GM12891 (cell line): ENCODE results near the gene TBL1X.

Experiments
- DNase-seq: peaks from one replicate; pipeline ENCODE4 v3.0.0; 2011; ENCODE audit warnings: low spot score; ENCODE audit not compliant: insufficient read length
- FAIRE-seq: peaks from 2 replicates; lab custom pipeline; 2011; peaks lifted over from hg19 to GRCh38; lab: Jason Lieb, UNC
- PAX5 ChIP-seq: IDR thresholded peaks from 2 replicates; pipeline ENCODE4 v1.6.1; 2011; ENCODE audit warnings: low read length, moderate library complexity, mild to moderate bottlenecking; ENCODE audit not compliant: insufficient read depth, severe bottlenecking
- POLR2A ChIP-seq: IDR thresholded peaks from 2 replicates; pipeline ENCODE4 v1.6.1; 2011; ENCODE audit warnings: low read depth, low read length, control low read depth
- POLR2AphosphoS5 ChIP-seq: IDR thresholded peaks from 2 replicates; pipeline ENCODE4 v1.6.1; 2011; ENCODE audit warnings: low read depth, low read length, control low read depth
- POU2F2 ChIP-seq: IDR thresholded peaks from 2 replicates; pipeline ENCODE4 v1.6.1; 2011; ENCODE audit warnings: low read depth, mild to moderate bottlenecking, control low read depth, low read length, moderate library complexity
- SPI1 ChIP-seq: IDR thresholded peaks from 2 replicates; pipeline ENCODE4 v1.6.1; 2011; ENCODE audit warnings: low read depth, low read length, control low read depth
- TAF1 ChIP-seq: IDR thresholded peaks from 2 replicates; pipeline ENCODE4 v1.6.1; 2011; ENCODE audit warnings: low read depth, low read length, control low read depth

TBL1X gene

GRCh38 chrX:9458516-9459078, 6.3 kb upstream of the TBL1X start:
- DNase-seq (no peak), FAIRE-seq (no peak)
- TF ChIP-seq POLR2AphosphoS5 (no peak), PAX5 (no peak), SPI1 (no peak), POU2F2 (no peak), POLR2A (no peak), TAF1 (no peak)

- TF ChIP-seq POU2F2 = no peak
- TF ChIP-seq POLR2AphosphoS5 = no peak
- TF ChIP-seq PAX5 = no peak
- TF ChIP-seq SPI1 = no peak
- no peak for TF ChIP-seq TAF1
- TF ChIP-seq POLR2A = no peak
- FAIRE-seq = no peak
- DNase-seq = no peak
Measured at GRCh38 chrX:9459186-9459748, 5.6 kb upstream of the TBL1X start.

- no peak for TF ChIP-seq POLR2AphosphoS5
- FAIRE-seq = peak; percentile 33
- DNase-seq = no peak
Measured at GRCh38 chrX:9461087-9461486, 3.8 kb upstream of the TBL1X start.

- no peak for FAIRE-seq
- DNase-seq = no peak
- TF ChIP-seq POLR2A (no peak), POLR2AphosphoS5 (no peak), PAX5 (no peak), SPI1 (no peak), TAF1 (no peak), POU2F2 (no peak)
Measured at GRCh38 chrX:9462456-9462855, 2.4 kb upstream of the TBL1X start.

GRCh38 chrX:9465380-9466123, 694 bp downstream of the TBL1X start:
- no peak for TF ChIP-seq PAX5
- TF ChIP-seq POLR2A = no peak
- no peak for TF ChIP-seq POU2F2
- TF ChIP-seq TAF1 = no peak
- no peak for TF ChIP-seq POLR2AphosphoS5
- no peak for TF ChIP-seq SPI1
- FAIRE-seq (peak; percentile 64), DNase-seq (peak; percentile 18)

GRCh38 chrX:9466124-9466495, 1.3 kb downstream of the TBL1X start:
- peak; percentile 13 for DNase-seq
- FAIRE-seq = no peak
- no peak for TF ChIP-seq TAF1
- no peak for TF ChIP-seq POLR2AphosphoS5
- TF ChIP-seq PAX5 = no peak
- no peak for TF ChIP-seq SPI1
- no peak for TF ChIP-seq POU2F2
- no peak for TF ChIP-seq POLR2A

GRCh38 chrX:9466736-9467135, 1.9 kb downstream of the TBL1X start:
- DNase-seq = no peak
- no peak for FAIRE-seq

GRCh38 chrX:9467146-9467545, 2.3 kb downstream of the TBL1X start:
- no peak for DNase-seq
- no peak for FAIRE-seq
- TF ChIP-seq TAF1 (no peak), POLR2A (no peak), POU2F2 (no peak), SPI1 (no peak), POLR2AphosphoS5 (no peak), PAX5 (no peak)

More at GRCh38 chrX:9466736-9467135, 1.9 kb downstream of the TBL1X start:
- TF ChIP-seq POLR2A (no peak), POLR2AphosphoS5 (no peak), SPI1 (no peak), TAF1 (no peak), PAX5 (no peak), POU2F2 (no peak)

GRCh38 chrX:9467751-9468150, 2.9 kb downstream of the TBL1X start:
- TF ChIP-seq POU2F2 (no peak), TAF1 (no peak), POLR2A (no peak), SPI1 (no peak), PAX5 (no peak)
- DNase-seq (no peak), FAIRE-seq (no peak)

GRCh38 chrX:9471571-9471985, 6.7 kb downstream of the TBL1X start:
- TF ChIP-seq TAF1 = no peak
- no peak for TF ChIP-seq SPI1
- TF ChIP-seq PAX5 = no peak
- TF ChIP-seq POLR2A = no peak
- TF ChIP-seq POLR2AphosphoS5 = no peak
- TF ChIP-seq POU2F2 = no peak
- no peak for DNase-seq
- no peak for FAIRE-seq
